Suppressor macrophage (primary cell): ENCODE data around the gene RPL36AL.
"Not testable (repeated sequence)": the region's sequence is repeated elsewhere in the genome, so short reads cannot be mapped to it uniquely, and the experiment has no call there.

Source experiments
- DNase-seq, 4 experiments: peaks; one replicate each; pipeline ENCODE4 v3.0.0-alpha.2; 2020 to 2022
- total RNA-seq, 17 experiments: gene quantifications; one replicate each; lab custom pipeline; 2026; ENCODE audit warnings: mixed read lengths in 6 of 17, inconsistent platforms in 3 of 17; lab: John Stamatoyannopoulos, UW

RPL36AL gene
- total RNA-seq, result 64.0 to 128 (median 95.6) reads per million in 17 experiments

DNA sequence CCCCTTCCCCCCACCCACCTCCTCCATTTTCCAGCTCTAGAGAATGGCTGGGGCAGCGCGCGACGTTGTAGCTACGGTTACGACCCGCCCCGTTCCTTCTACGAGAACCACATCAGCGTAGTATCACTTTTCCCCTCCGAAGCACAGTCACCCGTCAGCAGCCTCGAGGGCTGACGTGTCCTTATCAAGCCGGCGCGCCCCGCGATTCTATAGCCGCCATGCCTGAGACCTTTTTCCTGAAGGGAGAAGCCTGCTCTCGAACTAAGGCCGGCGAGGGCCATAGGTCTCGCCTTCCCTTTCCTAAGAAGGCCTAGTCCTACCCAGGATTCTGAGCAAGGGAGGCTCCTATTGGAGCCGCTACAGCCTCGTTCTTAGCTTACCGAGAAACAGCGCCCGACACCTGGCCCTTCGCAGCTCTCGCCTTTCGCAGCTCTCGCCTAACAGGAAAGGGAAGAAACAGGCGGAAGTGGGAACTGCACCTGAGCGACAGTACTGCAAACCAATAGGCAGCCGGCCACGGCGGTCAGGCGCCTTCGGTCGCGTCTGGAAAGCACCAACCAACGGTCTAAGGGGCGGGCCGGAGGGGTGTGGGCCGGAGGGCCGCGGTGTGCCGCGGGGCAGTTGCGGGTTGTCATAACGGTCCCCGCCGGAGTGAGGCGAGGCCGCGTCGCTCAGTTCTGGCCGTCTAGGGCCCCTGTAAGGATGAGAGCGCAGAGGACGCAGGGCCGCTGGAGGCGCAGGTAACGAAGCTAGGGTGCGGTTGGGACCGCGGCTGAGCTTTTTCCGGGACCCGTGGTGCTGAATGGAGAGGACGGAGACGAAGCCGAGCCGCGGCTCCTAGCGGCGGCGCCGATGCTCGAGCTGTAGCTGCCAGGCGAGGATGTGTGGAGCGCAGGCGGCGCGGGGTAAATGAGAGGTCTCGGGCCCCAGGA is at the start of gene RPL36AL, which contains the start of gene MGAT2:
Gene RPL36AL (minus strand): TSS at position 445 of the 932 bp plus-strand sequence. CDS start 1,522 bp downstream, outside the sequence.
Gene MGAT2 (plus strand): TSS at position 618 of the 932 bp plus-strand sequence. CDS start 470 bp downstream, outside the sequence.
- peak; percentile 98 to 99 (median 99) for DNase-seq

DNA sequence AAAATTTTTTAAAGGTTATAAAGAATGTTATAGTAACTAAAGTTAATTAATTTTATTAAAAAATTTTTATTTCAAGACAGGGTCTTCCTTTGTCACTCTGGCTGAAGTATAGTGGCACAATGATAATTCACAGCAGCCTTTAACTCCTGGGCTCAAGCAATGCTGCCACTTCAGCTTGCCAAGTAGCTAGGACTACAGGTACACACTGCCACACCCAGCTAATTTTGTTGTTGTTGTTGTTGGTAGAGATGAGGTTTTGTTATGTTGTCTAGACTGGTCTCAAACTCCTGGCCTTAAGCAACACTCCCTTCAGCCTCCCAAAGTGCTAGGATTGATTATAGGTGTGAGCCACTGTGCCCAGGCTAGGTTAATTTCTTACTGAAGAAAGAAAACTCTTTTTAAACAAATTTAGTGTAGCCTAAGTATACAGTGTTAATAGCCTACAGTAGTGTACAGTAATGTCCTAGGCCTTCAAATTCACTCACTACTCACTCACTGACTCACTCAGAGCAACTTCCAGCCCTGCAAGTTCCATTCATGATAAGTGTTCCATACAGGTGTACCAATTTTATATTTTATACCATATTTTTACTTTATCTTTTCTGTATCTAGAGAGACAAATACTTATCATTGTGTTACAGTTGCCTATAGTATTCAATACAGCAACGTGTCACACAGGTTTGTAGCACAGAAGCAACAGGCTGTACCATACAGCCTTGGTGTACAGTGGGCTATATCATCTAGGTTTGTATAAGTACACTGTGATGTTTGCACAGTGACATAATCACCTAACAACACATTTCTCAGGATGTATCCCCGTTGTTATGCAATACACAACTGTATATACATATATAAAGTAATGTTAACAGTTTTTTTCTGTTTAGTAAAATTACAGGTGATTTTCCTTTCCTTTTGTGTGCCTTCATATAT is 39.4 kb upstream of the RPL36AL start:
- DNase-seq, result no peak

- DNase-seq, result not testable (repeated sequence)
Measured at GRCh38 chr14:49657500-49657899, 37.1 kb upstream of the RPL36AL start.

DNA sequence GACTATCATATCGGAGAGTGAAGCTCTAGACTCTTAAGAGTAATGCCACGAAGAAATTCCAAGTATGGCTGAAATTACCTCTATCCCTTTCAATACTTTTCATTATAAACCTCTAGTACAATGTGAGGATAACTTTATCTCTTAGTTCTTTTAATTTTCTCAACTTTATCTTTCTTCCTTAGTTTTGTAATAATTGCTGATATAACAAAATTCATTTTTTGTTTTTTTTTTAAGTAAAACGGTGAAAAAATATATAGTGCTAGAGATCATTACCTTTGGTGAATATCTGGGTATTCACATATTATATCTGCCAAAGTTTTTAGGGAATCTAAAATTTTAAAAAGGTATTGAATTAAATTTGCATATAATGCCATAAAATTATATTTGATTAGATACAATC is 34.1 kb upstream of the RPL36AL start:
- no peak for DNase-seq

- no peak for DNase-seq
Measured at GRCh38 chr14:49653508-49653907, 33.1 kb upstream of the RPL36AL start.

- DNase-seq, result no peak
Measured at GRCh38 chr14:49642163-49642562, 21.7 kb upstream of the RPL36AL start.

GRCh38 chr14:49641697-49642129 is 21.3 kb upstream of the RPL36AL start:
- DNase-seq, result no peak

DNA sequence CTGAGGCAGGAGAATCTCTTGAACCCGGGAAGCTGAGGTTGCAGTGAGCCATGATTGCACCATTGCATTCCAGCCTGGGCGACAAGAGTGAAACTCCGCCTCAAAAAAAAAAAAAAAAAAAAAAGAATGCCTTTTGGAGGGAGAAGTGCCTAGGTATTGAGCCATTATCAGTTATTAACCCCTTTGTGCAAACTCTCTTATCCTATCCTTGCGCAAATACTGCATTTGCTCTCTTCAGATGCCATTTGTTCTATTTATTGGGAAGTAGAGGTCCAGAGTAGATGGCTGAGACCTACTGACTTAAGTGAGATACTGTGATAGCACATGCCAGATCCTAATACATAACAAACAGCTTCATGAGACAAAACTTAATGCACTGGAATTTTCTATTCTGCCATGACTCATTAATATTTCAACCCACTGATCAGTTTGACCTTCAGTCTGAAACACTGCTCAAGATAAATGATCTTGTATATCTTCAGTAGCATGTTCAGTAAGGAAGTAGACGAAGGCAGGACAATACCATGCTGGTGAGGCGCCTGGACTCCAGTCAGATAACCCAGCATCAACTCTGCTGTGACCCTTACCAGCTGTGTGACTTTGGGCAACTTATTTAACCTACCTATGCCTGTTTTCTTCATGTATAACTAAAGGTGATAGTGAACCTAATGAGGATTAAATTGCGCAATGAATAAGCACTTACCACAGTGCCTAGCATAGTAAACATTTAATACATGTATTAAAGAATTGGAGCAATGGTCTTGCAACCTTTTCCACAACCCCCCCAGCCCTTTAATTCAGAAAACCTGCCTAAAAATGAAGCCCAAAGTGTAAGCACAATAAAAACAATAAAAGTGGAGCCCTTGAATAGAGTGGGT is 20.4 kb upstream of the RPL36AL start:
- DNase-seq, result no peak

GRCh38 chr14:49637534-49638078 is 17.2 kb upstream of the RPL36AL start:
- DNase-seq, result no peak

GRCh38 chr14:49636866-49637265 is 16.4 kb upstream of the RPL36AL start:
- DNase-seq, result no peak

- peak; percentile 50 to 78 (median 68) for DNase-seq
Measured at GRCh38 chr14:49634547-49635334, 14.3 kb upstream of the RPL36AL start, which contains the start of gene DNAAF2. Gene DNAAF2, minus strand, starts transcription at chr14:49635244. Its CDS starts 95 bp downstream, at chr14:49635149.

GRCh38 chr14:49633640-49634546 is 13.5 kb upstream of the RPL36AL start:
- DNase-seq, result peak; percentile 95 to 97 (median 96)

- no peak for DNase-seq
Measured at GRCh38 chr14:49623941-49624839, 3.8 kb upstream of the RPL36AL start.

DNA sequence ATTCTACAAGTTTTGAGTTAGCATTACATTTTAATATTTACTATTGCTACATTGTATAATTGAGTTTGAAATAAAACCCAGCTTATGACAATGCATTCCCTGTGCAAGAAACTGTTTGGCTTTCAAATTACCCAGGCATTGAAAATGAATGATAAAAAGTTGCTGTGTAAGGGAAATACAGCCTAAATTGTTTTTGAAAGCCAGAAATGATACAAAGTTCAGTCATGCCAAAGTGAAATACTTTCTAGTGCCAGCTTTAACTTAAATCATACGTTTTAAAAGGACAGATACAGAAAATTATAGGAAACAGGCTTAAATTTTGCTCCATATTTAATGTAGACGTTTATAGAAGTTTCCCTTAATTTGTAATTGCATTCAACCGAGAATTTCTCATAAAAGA is 3.0 kb upstream of the RPL36AL start:
- DNase-seq, result no peak

DNA sequence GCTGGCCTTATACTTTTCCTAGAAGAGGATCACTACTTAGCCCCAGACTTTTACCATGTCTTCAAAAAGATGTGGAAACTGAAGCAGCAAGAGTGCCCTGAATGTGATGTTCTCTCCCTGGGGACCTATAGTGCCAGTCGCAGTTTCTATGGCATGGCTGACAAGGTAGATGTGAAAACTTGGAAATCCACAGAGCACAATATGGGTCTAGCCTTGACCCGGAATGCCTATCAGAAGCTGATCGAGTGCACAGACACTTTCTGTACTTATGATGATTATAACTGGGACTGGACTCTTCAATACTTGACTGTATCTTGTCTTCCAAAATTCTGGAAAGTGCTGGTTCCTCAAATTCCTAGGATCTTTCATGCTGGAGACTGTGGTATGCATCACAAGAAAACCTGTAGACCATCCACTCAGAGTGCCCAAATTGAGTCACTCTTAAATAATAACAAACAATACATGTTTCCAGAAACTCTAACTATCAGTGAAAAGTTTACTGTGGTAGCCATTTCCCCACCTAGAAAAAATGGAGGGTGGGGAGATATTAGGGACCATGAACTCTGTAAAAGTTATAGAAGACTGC is 1.7 kb upstream of the RPL36AL start:
- no peak for DNase-seq

DNA sequence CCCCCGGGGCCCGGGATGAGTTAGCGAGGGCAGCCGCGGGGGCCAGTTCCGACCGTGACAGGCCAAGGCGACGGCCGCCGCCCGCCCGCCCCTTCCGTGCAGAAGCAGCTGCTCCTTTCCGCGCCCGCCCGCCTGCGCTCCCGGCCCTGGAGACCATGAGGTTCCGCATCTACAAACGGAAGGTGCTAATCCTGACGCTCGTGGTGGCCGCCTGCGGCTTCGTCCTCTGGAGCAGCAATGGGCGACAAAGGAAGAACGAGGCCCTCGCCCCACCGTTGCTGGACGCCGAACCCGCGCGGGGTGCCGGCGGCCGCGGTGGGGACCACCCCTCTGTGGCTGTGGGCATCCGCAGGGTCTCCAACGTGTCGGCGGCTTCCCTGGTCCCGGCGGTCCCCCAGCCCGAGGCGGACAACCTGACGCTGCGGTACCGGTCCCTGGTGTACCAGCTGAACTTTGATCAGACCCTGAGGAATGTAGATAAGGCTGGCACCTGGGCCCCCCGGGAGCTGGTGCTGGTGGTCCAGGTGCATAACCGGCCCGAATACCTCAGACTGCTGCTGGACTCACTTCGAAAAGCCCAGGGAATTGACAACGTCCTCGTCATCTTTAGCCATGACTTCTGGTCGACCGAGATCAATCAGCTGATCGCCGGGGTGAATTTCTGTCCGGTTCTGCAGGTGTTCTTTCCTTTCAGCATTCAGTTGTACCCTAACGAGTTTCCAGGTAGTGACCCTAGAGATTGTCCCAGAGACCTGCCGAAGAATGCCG is 872 bp upstream of the RPL36AL start:
- DNase-seq, result peak; percentile 88 to 95 (median 92)

DNA sequence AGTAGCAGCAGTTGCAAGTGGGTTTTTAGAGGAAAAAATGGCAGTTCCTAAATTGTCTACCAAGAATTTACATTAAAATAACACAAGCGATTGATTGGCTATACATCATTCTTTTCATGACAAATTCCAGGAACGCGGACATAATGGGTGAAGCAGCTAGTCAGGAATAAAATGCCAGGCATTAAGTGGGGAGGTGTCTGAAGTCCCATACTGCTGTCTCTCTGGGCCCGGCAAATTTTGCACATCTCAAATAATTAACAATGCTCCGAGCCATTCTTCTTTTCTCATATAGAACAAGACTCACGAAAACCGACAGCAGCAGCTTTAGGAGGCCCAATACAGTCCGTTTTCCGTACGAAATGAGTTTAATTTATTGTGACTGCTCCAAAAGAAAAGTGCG is 696 bp downstream of the RPL36AL start:
- DNase-seq, result no peak
